ES-I3 (cell line): ENCODE measurements around the gene ZC3H7B.
"Not testable (repeated sequence)": the region's sequence is repeated elsewhere in the genome, so short reads cannot be mapped to it uniquely, and the experiment has no call there.

Source experiments
- H3K36me3 ChIP-seq: 2 replicates; pipeline ENCODE4 v1.6.1; 2013; ENCODE audit warnings: mild to moderate bottlenecking, low read length, control low read depth, moderate library complexity; ENCODE audit not compliant: insufficient read depth
- H3K4me1 ChIP-seq: 2 replicates; pipeline ENCODE4 v1.6.1; 2013; ENCODE audit warnings: mild to moderate bottlenecking, control low read depth, low read length; ENCODE audit not compliant: insufficient read depth
- H3K9ac ChIP-seq: 2 replicates; pipeline ENCODE4 v1.6.1; 2013; ENCODE audit warnings: low read depth, mild to moderate bottlenecking, low read length, moderate library complexity
- H3K9me3 ChIP-seq: 2 replicates; pipeline ENCODE4 v1.6.1; 2013; ENCODE audit warnings: mild to moderate bottlenecking, low read length, moderate library complexity; ENCODE audit not compliant: control insufficient read depth, insufficient read depth

ZC3H7B gene

GRCh38 chr22:41273128-41273527, 28.2 kb upstream of the ZC3H7B start:
- Histone ChIP-seq H3K4me1 (no peaks in the 10 kb centered on the region), H3K36me3 (peaks cover 45% of the 10 kb centered on the region), H3K9me3 (no peaks in the 10 kb centered on the region; the same call in 1 of the 2 replicates), H3K9ac (no peak overlapping the region)

DNA sequence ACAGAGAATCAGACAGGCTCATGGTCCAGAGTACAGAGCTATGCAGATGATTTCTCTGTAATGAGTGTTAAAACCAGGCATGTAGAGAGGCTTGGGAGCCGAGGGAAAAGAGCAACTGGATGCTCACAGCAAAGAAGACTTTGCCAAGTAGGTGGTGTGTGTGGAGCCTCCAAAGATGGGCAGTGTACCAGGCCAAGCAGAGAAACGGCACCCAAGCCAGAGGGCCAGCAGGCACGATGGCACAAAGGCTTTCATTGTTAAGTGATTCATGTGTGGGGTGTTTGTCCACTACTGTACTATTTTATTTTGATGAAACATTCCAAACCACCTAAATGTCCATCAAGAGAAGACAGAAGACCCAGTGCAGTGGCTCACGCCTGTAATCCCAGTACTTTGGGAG, 26.5 kb upstream of the ZC3H7B start:
- no peaks in the 10 kb centered on the region for H3K4me1 ChIP-seq
- H3K36me3 ChIP-seq: peaks cover 54% of the 10 kb centered on the region
- no peaks in the 10 kb centered on the region; the same call in 1 of the 2 replicates for H3K9me3 ChIP-seq
- H3K9ac ChIP-seq: no peak overlapping the region

DNA sequence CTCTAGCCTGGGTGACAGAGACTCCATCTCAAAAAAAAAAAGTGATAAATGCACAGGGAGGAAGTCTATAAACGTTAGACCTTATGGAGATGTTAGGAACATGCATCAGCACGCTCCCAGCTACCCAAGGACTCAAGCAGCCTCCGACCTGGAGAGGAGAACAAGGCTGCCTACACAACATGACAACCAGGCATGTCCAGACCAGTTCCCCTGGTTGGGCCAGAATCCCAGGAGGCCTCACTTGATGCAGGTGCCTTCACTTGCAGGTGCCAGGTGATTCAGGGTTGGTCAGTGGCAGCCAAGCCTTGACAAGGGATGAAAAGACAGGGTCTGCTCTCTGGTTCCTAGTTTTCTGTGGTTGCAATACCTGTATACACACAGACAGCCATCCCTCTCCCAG, 21.3 kb upstream of the ZC3H7B start:
- H3K36me3 ChIP-seq: peaks cover 63% of the 10 kb centered on the region
- no peak overlapping the region for H3K9ac ChIP-seq
- H3K9me3 ChIP-seq: no peaks in the 10 kb centered on the region; the same call in 1 of the 2 replicates

DNA sequence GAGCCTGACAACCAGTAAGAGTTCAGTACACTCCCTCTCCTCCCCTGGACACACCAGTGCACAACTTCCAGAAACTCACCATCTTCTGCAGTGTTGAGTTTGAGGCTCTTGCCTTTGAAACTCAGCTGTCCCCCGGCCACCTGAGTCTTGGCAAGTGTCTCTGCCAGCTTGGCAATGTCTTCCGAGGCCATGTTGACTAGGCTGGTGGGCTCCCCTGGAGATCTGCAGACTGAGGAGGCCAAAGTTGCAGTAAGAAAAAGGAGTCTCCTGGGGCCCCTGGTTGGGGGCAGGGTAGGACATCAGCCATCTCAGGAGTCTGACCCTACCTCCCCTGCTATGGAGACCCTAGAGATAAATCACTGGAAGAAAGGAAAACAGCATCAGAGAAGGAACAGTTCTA, 20.5 kb upstream of the ZC3H7B start:
- H3K36me3 ChIP-seq: peaks cover 58% of the 10 kb centered on the region
- peaks cover 3% of the 10 kb centered on the region; the same call in 1 of the 2 replicates for H3K4me1 ChIP-seq
- no peak overlapping the region for H3K9ac ChIP-seq
- no peaks in the 10 kb centered on the region; the same call in 1 of the 2 replicates for H3K9me3 ChIP-seq

More for the DNA sequence above, 21.3 kb upstream of the ZC3H7B start:
- H3K4me1 ChIP-seq: peaks cover 3% of the 10 kb centered on the region; the same call in 1 of the 2 replicates

DNA sequence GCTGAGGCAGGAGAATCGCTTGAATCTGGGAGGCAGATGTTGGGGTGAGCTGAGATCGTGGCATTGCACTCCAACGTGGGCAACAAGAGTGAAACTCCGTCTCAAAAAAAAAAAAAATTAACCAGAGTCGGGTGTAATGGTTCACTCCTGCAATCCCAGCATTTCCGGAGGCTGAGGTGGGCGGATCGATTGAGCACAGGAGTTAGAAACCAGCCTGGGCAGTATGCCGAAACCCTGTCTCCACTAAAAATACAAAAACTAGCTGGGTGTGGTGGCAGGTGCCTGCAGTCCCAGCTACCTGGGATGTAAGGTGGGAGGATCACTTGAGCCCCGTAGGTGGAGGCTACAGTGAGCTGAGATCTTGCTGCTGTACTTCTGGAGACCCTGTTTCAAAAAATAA, 16.9 kb upstream of the ZC3H7B start:
- Histone ChIP-seq H3K9me3 (no peaks in the 10 kb centered on the region), H3K36me3 (peaks cover 36% of the 10 kb centered on the region), H3K9ac (0 out of 2 replicates have a peak overlapping the region, but pooled peaks have one; percentile 81)

DNA sequence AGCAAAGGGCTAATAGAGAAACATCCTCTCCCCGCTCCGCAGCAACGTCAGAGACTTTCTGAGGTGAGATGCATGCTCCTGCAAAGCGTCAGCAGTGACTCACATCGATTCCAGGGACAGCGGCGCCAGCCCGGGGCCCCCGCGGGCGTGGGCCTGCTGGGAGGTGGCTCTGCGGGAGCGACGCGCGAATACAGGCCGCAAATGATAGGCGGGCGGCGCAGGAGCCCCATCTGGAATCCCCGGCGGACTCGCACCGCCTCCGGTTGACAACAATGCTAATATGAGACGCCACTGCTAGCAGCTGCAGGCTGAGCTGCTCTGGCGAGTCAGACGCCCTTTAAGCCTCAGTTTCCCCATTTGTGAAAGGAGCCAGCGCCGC, 15.9 kb upstream of the ZC3H7B start:
- H3K4me1 ChIP-seq: peaks cover 19% of the 10 kb centered on the region
- peak overlapping the region; percentile 81 for H3K9ac ChIP-seq
- H3K36me3 ChIP-seq: peaks cover 28% of the 10 kb centered on the region
- H3K9me3 ChIP-seq: no peaks in the 10 kb centered on the region

More for the DNA sequence above, 16.9 kb upstream of the ZC3H7B start:
- H3K4me1 ChIP-seq: peaks cover 12% of the 10 kb centered on the region

DNA sequence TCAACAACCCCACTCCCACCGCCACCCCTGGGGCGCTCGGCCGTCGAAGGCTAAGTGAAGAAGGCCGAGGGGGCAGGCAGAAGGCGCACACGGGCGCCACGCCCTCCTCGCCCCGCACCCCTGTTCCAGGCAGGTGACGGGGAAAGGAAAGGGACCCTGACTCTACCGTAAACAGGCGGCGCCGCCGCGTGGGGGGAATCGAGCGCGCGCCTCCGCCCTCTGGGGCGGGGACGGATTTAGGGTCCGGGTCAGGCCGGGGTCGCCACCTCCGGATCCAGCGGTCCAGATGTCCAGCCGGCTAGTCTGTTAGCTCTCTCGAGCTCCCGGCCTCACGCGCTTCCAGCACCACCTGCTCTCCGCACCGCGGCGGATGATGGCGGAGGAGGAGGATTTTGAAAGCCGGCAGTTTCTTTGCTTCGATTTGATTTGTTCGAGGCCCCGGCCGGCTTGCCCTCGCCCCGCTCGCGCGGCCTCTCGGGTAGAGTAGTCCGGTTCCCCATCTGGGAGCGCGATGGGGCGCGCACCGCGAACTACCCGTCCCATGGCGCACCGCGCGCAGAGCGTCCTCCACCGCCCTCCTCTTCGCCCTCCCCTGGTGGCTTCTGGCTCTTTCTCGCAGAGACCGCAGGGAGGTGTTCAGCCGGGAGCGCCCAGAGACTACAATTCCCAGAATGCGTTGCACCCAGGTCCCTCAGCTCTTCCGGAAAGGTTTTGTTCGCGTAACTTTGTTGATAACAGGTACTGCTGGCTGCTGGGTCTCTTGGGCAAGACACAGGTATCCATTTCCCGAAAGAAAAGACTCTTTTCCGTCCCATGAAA, 15.3 kb upstream of the ZC3H7B start, which contains the start of gene RANGAP1:
Gene RANGAP1 (minus strand): TSS at position 368 of the 819 bp plus-strand sequence. CDS start 5,143 bp downstream, outside the sequence.
- peaks cover 23% of the 10 kb centered on the region for H3K36me3 ChIP-seq
- peaks cover 25% of the 10 kb centered on the region for H3K4me1 ChIP-seq
- no peaks in the 10 kb centered on the region for H3K9me3 ChIP-seq
- H3K9ac ChIP-seq: peak within 1 kb of the TSS; percentile 81

- H3K9me3 ChIP-seq: no peaks in the 10 kb centered on the region
- peaks cover 25% of the 10 kb centered on the region for H3K4me1 ChIP-seq
- H3K36me3 ChIP-seq: peaks cover 16% of the 10 kb centered on the region
- H3K9ac ChIP-seq: peak overlapping the region; percentile 67; the same call in 1 of the 2 replicates
Observed at GRCh38 chr22:41286639-41287091, 14.7 kb upstream of the ZC3H7B start.

DNA sequence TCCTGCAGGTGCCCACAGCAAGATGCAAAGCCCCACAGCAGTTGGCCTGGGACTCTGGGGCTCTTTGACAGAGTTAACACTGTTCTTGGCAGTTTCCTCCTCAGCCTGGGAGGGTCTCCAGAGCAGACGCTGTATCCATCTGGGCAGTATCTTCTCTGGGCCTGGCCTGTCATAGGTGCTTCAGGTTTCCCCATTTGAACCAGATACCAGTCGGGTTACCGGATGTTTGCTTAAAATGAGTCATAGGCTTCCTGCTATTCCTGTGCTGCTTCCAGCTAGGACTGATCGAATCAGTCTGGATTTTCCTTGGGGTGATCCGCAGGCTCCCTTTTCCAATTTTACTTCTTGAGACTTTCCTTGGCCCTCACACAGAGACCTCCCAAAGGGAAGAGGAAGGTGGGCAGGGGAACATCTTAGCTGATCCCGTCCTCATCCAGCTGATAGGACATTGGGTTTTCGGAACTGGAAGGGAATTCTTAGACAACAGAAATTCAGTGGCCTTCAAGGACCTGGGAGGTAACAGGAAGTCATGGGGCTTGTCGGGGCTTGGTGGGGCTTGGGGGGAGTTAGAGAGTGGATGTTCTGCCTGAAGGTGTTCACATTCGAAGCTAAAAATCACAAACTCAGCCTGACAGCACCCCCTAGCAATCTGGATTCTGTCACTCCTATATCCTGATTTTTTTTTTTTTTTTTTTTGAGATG, 12.9 kb upstream of the ZC3H7B start:
- H3K9ac ChIP-seq: peak overlapping the region; percentile 50
- H3K9me3 ChIP-seq: 0 out of 2 replicates have a peak, but pooled peaks cover 2% of the 10 kb centered on the region
- peaks cover 25% of the 10 kb centered on the region for H3K4me1 ChIP-seq
- H3K36me3 ChIP-seq: peaks cover 10% of the 10 kb centered on the region

- H3K9me3 ChIP-seq: 0 out of 2 replicates have a peak, but pooled peaks cover 2% of the 10 kb centered on the region
- peaks cover under 1% of the 10 kb centered on the region; the same call in 1 of the 2 replicates for H3K36me3 ChIP-seq
- H3K9ac ChIP-seq: no peak overlapping the region
- peaks cover 24% of the 10 kb centered on the region for H3K4me1 ChIP-seq
Observed at GRCh38 chr22:41289671-41290070, 11.7 kb upstream of the ZC3H7B start.

DNA sequence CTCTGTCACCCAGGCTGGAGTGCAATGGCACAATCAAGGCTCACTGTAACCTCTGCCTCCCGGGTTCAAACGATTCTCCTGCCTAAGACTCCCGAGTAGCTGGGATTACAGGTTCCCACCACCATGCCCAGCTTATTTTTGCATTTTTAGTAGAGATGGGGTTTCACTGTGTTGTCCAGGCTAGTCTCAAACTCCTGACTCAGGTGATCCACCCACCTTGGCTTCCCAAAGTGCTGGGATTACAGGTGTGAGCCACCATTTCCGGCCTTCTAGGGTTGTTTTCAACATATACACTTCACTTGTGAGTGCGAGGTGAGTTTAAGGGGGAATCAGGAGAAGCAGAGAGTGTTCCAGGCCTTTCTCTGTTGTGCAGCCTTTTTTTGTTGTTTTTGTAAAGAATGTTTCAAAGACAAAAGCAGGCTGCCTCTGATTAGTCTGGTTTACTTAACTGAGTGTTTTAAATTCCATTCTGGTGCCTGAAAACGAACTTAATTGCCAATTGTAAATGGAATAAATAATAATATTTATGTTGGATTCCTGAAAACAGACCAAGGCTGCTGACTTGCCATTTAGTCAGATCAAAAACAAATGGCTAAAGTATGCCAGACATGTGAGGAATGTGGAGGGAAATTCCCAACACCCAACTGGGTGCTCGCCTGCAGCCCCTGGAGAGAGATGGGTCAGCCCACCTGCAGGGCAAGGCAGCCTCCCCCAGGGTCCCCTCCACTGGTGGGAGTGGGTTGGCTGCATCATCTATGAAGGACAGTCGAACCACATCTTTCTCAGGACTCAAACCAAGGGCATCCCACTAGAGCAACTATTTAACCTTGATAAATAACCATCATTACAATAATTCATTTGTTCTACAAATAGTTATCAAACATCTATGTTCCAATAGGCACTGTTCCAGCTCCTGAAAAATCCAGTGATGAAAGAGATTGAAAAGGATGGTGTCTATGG, 10.8 kb upstream of the ZC3H7B start:
- no peaks in the 10 kb centered on the region for H3K36me3 ChIP-seq
- peaks cover 22% of the 10 kb centered on the region for H3K4me1 ChIP-seq
- 0 out of 2 replicates have a peak, but pooled peaks cover 2% of the 10 kb centered on the region for H3K9me3 ChIP-seq
- no peak overlapping the region for H3K9ac ChIP-seq

DNA sequence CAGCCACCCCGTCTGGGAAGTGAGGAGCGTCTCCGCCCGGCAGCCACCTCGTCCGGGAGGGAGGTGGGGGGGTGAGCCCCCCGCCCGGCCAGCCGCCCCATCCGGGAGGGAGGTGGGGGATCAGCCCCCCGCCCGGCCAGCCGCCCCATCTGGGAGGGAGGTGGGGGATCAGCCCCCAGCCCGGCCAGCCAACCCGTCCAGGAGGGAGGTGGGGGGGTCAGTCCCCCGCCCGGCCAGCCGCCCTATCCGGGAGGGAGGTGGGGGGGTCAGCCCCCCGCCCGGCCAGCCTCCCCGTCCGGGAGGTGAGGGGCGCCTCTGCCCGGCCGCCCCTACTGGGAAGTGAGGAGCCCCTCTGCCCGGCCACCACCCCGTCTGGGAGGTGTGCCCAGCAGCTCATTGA, 6.5 kb upstream of the ZC3H7B start:
- not testable (repeated sequence) for H3K36me3 ChIP-seq, H3K9me3 ChIP-seq, H3K9ac ChIP-seq
- H3K4me1 ChIP-seq: peaks cover 10% of the 10 kb centered on the region

GRCh38 chr22:41296826-41297667, 4.3 kb upstream of the ZC3H7B start:
- Histone ChIP-seq H3K9ac (no peak overlapping the region), H3K9me3 (0 out of 2 replicates have a peak, but pooled peaks cover 2% of the 10 kb centered on the region), H3K36me3 (no peaks in the 10 kb centered on the region), H3K4me1 (0 out of 2 replicates have a peak, but pooled peaks cover 4% of the 10 kb centered on the region)
